Mammary epithelial cell (primary cell): ENCODE results near the gene NUP214.

ENCODE experiments used
- CTCF ChIP-seq, 2 donors: IDR thresholded peaks in 1 of 2; conservative IDR thresholded peaks in 1 of 2; 2 replicates each; pipeline ENCODE4 v1.5.1; 2011 to 2012; ENCODE audit warnings: inconsistent platforms in 2 of 2, low read length in 2 of 2, mild to moderate bottlenecking in 2 of 2, control low read depth in 1 of 2, low read depth in 1 of 2; ENCODE audit not compliant: insufficient read depth in 1 of 2; ENCODE audit errors: extremely low read depth in 1 of 2
- EZH2 ChIP-seq: IDR thresholded peaks from 2 replicates; pipeline ENCODE4 v1.6.1; 2012; ENCODE audit warnings: low read length, inconsistent platforms, borderline replicate concordance

- TF ChIP-seq CTCF (conservative IDR thresholded peaks at IDR 0.05 in 1 of 2, IDR thresholded peaks at IDR 0.05 in 1 of 2; ENCODE audit: extremely low read depth in 1 of 2, insufficient read depth in 1 of 2, low read depth in 1 of 2, low read length in 2 of 2) (no peak), EZH2 (no peak)
Observed at GRCh38 chr9:131107760-131108159, 17.6 kb upstream of the NUP214 start.
